Measurements from ENCODE around the gene FYN. TPM values are rescaled to one million over a fixed set of nuclear protein-coding genes. Genes with fewer than 3 reads are reported as not detected.
A peak's percentile ranks its signal among the peaks of the same experiment; 100 is the strongest.

The FYN gene
- polyA plus RNA-seq, 2 of the 4 experiments (the other 2 are of a cell fraction), result 3.5 to 3.7 TPM

- Histone ChIP-seq H3K4me3 (no peak overlapping the region), H3K4me1 (no peaks in the 10 kb centered on the region), H3K4me2 (no peak overlapping the region), H3K27ac (no peak overlapping the region), H3K9me3 (no peaks in the 10 kb centered on the region)
- ChIA-PET CTCF (interaction anchor here (0.7 kb wide), 1 partner anchor 393 kb away, joined by 3 read pairs; no protein-coding TSS in a partner anchor), POLR2A (no interaction called here)
- 70% methylated on average over 5 of the region's 5 CpGs for whole genome bisulfite sequencing (ENCODE audit: missing lambda C conversion rate)
- FAIRE-seq (no peak), DNase-seq (ENCODE audit: low read depth in 1 of 2, low spot score in 1 of 2) (peak in 1 of 2 experiments; percentile 17), ATAC-seq (peak; percentile 62 to 65; a peak in 4 of 6 replicates)
- no peak for TF ChIP-seq USF2 (IDR thresholded peaks at IDR 0.05)
- no peak for TF ChIP-seq HDAC2 (IDR thresholded peaks at IDR 0.05)
- no peak for TF ChIP-seq PHF8 (IDR thresholded peaks at IDR 0.05; ENCODE audit: borderline replicate concordance, low read depth)
- TF ChIP-seq BHLHE40 (IDR thresholded peaks at IDR 0.05; ENCODE audit: low read depth, low read length), result no peak
- no peak for TF ChIP-seq FOSB (CRISPR knock-in tag; IDR thresholded peaks at IDR 0.05)
- TF ChIP-seq NR3C1 (IDR thresholded peaks at IDR 0.05), result no peak
- no peak for TF ChIP-seq HOXA7 (CRISPR knock-in tag; IDR thresholded peaks at IDR 0.05)
- no peak for TF ChIP-seq CBX2 (IDR thresholded peaks at IDR 0.05; ENCODE audit: borderline replicate concordance, low read depth)
- no peak for TF ChIP-seq CBX8 (IDR thresholded peaks at IDR 0.05)
- no peak for TF ChIP-seq KDM1A (IDR thresholded peaks at IDR 0.05; ENCODE audit: low read depth)
- TF ChIP-seq EP300 (IDR thresholded peaks at IDR 0.05), result no peak
Observed at GRCh38 chr6:111668410-111668809, 204.8 kb downstream of the FYN start.

- FAIRE-seq, result no peak
Observed at GRCh38 chr6:111667931-111668330, 205.3 kb downstream of the FYN start.

More at GRCh38 chr6:111667931-111668330, 205.3 kb downstream of the FYN start:
- ATAC-seq (no peak), DNase-seq (ENCODE audit: low read depth in 1 of 2, low spot score in 1 of 2) (no peak)
- Histone ChIP-seq H3K9me3 (no peaks in the 10 kb centered on the region), H3K4me2 (no peak overlapping the region), H3K27ac (no peak overlapping the region), H3K4me1 (no peaks in the 10 kb centered on the region), H3K4me3 (no peak overlapping the region)
- TF ChIP-seq NR3C1 (IDR thresholded peaks at IDR 0.05) (no peak), CBX2 (IDR thresholded peaks at IDR 0.05; ENCODE audit: borderline replicate concordance, low read depth) (no peak), POLR2A (IDR thresholded peaks at IDR 0.05; ENCODE audit: low read length) (no peak), KDM1A (IDR thresholded peaks at IDR 0.05; ENCODE audit: low read depth) (no peak), RCOR1 (IDR thresholded peaks at IDR 0.05; ENCODE audit: low read depth, low read length) (no peak), CTCF (IDR thresholded peaks at IDR 0.05) (no peak), EP300 (IDR thresholded peaks at IDR 0.05) (no peak), CHD4 (IDR thresholded peaks at IDR 0.05; ENCODE audit: borderline replicate concordance) (no peak), FOSB (CRISPR knock-in tag; IDR thresholded peaks at IDR 0.05) (no peak), PHF8 (IDR thresholded peaks at IDR 0.05; ENCODE audit: borderline replicate concordance, low read depth) (no peak), REST (IDR thresholded peaks at IDR 0.05) (no peak), MAZ (IDR thresholded peaks at IDR 0.05; ENCODE audit: borderline replicate concordance, low read depth, low read length) (no peak), KDM5A (IDR thresholded peaks at IDR 0.05) (no peak), SREBF2 (IDR thresholded peaks at IDR 0.05) (no peak)
- TF ChIP-seq, protein P1, sequence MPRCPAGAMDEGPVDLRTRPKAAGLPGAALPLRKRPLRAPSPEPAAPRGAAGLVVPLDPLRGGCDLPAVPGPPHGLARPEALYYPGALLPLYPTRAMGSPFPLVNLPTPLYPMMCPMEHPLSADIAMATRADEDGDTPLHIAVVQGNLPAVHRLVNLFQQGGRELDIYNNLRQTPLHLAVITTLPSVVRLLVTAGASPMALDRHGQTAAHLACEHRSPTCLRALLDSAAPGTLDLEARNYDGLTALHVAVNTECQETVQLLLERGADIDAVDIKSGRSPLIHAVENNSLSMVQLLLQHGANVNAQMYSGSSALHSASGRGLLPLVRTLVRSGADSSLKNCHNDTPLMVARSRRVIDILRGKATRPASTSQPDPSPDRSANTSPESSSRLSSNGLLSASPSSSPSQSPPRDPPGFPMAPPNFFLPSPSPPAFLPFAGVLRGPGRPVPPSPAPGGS (IDR thresholded peaks at IDR 0.05), result no peak
- TF ChIP-seq, protein P2, sequence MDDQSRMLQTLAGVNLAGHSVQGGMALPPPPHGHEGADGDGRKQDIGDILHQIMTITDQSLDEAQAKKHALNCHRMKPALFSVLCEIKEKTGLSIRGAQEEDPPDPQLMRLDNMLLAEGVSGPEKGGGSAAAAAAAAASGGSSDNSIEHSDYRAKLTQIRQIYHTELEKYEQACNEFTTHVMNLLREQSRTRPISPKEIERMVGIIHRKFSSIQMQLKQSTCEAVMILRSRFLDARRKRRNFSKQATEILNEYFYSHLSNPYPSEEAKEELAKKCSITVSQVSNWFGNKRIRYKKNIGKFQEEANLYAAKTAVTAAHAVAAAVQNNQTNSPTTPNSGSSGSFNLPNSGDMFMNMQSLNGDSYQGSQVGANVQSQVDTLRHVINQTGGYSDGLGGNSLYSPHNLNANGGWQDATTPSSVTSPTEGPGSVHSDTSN (IDR thresholded peaks at IDR 0.05), result no peak
- 82% methylated on average over 8 of the region's 8 CpGs for WGBS (ENCODE audit: missing lambda C conversion rate)
- ChIA-PET CTCF (interaction anchor here (0.7 kb wide), 1 partner anchor 393 kb away, joined by 3 read pairs; no protein-coding TSS in a partner anchor), POLR2A (no interaction called here)
